Measurements from ENCODE around the gene FCGBP. TPM values are rescaled to one million over a fixed set of nuclear protein-coding genes. Genes with fewer than 3 reads are reported as not detected.

Gene FCGBP
- total and polyA plus RNA-seq, 4 donors: 1.3 to 65.8 (median 26.5) TPM

GRCh38 chr19:39974377-39975155 is 40.1 kb upstream of the FCGBP start:
- WGBS, 2 donors: 93 to 97% methylated on average over 24 of the region's 24 CpGs
- H3K27me3 ChIP-seq (ENCODE audit: control insufficient read depth in 3 of 3, insufficient read depth in 3 of 3, low read length in 2 of 3): no peaks in the 10 kb centered on the region
- no peak for ATAC-seq (ENCODE audit: insufficient read depth, low FRiP score)
- no peak overlapping the region for H3K4me3 ChIP-seq
- no peak overlapping the region for H3K27ac ChIP-seq (ENCODE audit: low read depth in 1 of 2, low read length in 1 of 2)
- peaks cover 19 to 38% (median 35%) of the 10 kb centered on the region in 4 donors for H3K36me3 ChIP-seq (ENCODE audit: control insufficient read depth in 4 of 4, insufficient read depth in 4 of 4, low read length in 4 of 4)
- DNase-seq: no peak
- H3K9ac ChIP-seq (ENCODE audit: insufficient read depth in 1 of 2, low read length in 2 of 2): no peak overlapping the region
- H3K4me1 ChIP-seq (ENCODE audit: control insufficient read depth in 5 of 5, insufficient read depth in 5 of 5, low read length in 5 of 5): peaks cover 0 to 9% (median 4%) of the 10 kb centered on the region in 5 donors
- no peaks in the 10 kb centered on the region for H3K9me3 ChIP-seq (ENCODE audit: control insufficient read depth in 4 of 4, insufficient read depth in 3 of 4, low read length in 3 of 4)
- no peak for TF ChIP-seq CTCF (IDR thresholded peaks at IDR 0.05; ENCODE audit: control extremely low read depth, extremely low read depth)

- Histone ChIP-seq H3K9ac (ENCODE audit: insufficient read depth in 1 of 2, low read length in 2 of 2) (peak overlapping the region; percentile 81 to 95), H3K4me3 (peak overlapping the region; percentile 85), H3K9me3 (ENCODE audit: control insufficient read depth in 4 of 4, insufficient read depth in 3 of 4, low read length in 3 of 4) (no peaks in the 10 kb centered on the region), H3K36me3 (ENCODE audit: control insufficient read depth in 4 of 4, insufficient read depth in 4 of 4, low read length in 4 of 4) (peaks cover 11 to 28% (median 16%) of the 10 kb centered on the region in 4 donors), H3K27me3 (ENCODE audit: control insufficient read depth in 3 of 3, insufficient read depth in 3 of 3, low read length in 2 of 3) (no peaks in the 10 kb centered on the region), H3K27ac (ENCODE audit: low read depth in 1 of 2, low read length in 1 of 2) (peak overlapping the region; percentile 75 to 78), H3K4me1 (ENCODE audit: control insufficient read depth in 5 of 5, insufficient read depth in 5 of 5, low read length in 5 of 5) (peaks cover 0 to 9% (median 4%) of the 10 kb centered on the region in 5 donors)
- TF ChIP-seq CTCF (IDR thresholded peaks at IDR 0.05; ENCODE audit: control extremely low read depth, extremely low read depth): no peak
- 3 to 5% methylated on average over 21 of the region's 21 CpGs for WGBS, 2 donors
- DNase-seq (no peak), ATAC-seq (ENCODE audit: insufficient read depth, low FRiP score) (no peak)
These were observed 37.1 kb upstream of the FCGBP start for GRCh38 chr19:39971380-39972035.

GRCh38 chr19:39970675-39971379 is 36.4 kb upstream of the FCGBP start, which contains the start of gene PSMC4:
PSMC4 (plus strand) TSS chr19:39971165; CDS start chr19:39971203, 38 bp downstream.
- no peaks in the 10 kb centered on the region for H3K9me3 ChIP-seq (ENCODE audit: control insufficient read depth in 4 of 4, insufficient read depth in 3 of 4, low read length in 3 of 4)
- peak; percentile 98 for ATAC-seq (ENCODE audit: insufficient read depth, low FRiP score)
- peak; percentile 99 to 100 (median 99) for DNase-seq
- TF ChIP-seq CTCF (IDR thresholded peaks at IDR 0.05; ENCODE audit: control extremely low read depth, extremely low read depth): peak; percentile 84
- no peaks in the 10 kb centered on the region for H3K27me3 ChIP-seq (ENCODE audit: control insufficient read depth in 3 of 3, insufficient read depth in 3 of 3, low read length in 2 of 3)
- peak within 1 kb of the TSS; percentile 85 for H3K4me3 ChIP-seq
- 0 to 1% methylated on average over 47 of the region's 47 CpGs for WGBS, 2 donors
- H3K4me1 ChIP-seq (ENCODE audit: control insufficient read depth in 5 of 5, insufficient read depth in 5 of 5, low read length in 5 of 5): peaks cover 0 to 9% (median 4%) of the 10 kb centered on the region in 5 donors
- peak within 1 kb of the TSS; percentile 83 to 93 for H3K27ac ChIP-seq (ENCODE audit: low read depth in 1 of 2, low read length in 1 of 2)
- H3K36me3 ChIP-seq (ENCODE audit: control insufficient read depth in 4 of 4, insufficient read depth in 4 of 4, low read length in 4 of 4): peaks cover 11 to 28% (median 16%) of the 10 kb centered on the region in 4 donors
- peak within 1 kb of the TSS; percentile 94 to 95 for H3K9ac ChIP-seq (ENCODE audit: insufficient read depth in 1 of 2, low read length in 2 of 2)
